OCI-LY3 (cell line): ENCODE data around the gene R3HDM4.

Experiments used
- EZH2phosphoT487 ChIP-seq: fragments of 200-600 bp; shearing (Covaris generic); IDR thresholded peaks from 2 replicates; pipeline ENCODE4 v1.6.1; 2018; ENCODE audit warnings: antibody characterized with exemption, mixed run types, low read depth
- TF ChIP-seq, protein P1 (sequence below): fragments of 200-600, 300-600 bp; sonication (generic); IDR thresholded peaks from 2 replicates; pipeline ENCODE4 v1.5.1; 2014; ENCODE audit warnings: antibody characterized with exemption, low read length, low read depth

- TF ChIP-seq, protein P1, sequence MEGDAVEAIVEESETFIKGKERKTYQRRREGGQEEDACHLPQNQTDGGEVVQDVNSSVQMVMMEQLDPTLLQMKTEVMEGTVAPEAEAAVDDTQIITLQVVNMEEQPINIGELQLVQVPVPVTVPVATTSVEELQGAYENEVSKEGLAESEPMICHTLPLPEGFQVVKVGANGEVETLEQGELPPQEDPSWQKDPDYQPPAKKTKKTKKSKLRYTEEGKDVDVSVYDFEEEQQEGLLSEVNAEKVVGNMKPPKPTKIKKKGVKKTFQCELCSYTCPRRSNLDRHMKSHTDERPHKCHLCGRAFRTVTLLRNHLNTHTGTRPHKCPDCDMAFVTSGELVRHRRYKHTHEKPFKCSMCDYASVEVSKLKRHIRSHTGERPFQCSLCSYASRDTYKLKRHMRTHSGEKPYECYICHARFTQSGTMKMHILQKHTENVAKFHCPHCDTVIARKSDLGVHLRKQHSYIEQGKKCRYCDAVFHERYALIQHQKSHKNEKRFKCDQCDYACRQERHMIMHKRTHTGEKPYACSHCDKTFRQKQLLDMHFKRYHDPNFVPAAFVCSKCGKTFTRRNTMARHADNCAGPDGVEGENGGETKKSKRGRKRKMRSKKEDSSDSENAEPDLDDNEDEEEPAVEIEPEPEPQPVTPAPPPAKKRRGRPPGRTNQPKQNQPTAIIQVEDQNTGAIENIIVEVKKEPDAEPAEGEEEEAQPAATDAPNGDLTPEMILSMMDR: no peak
- no peak for TF ChIP-seq EZH2phosphoT487
These were observed 26.9 kb upstream of the R3HDM4 start for GRCh38 chr19:939922-940321.
